Measurements from ENCODE around the gene OSMR.
A peak's percentile ranks its signal among the peaks of the same experiment; 100 is the strongest.
"Not testable (repeated sequence)": the region's sequence is repeated elsewhere in the genome, so short reads cannot be mapped to it uniquely, and the experiment has no call there.

Gene OSMR

DNA sequence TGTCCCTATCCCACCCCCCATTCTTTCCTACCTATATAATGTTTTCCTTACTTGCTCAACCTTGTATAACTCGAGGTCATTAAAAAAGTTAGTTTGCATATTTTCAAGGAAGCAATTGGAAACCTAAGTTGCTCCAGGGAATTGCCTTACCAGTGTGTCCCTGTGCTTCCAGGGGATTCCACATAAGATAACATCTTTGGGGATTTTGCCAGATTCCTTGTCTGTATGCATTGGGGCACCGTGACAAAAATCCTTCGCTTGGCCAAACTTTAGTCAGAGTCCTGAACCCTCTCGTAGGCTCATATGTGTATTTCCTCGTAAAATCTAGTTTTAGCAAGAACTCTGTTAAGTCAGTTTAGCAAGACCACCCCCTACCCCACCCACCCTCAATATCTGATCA is 14.7 kb upstream of the OSMR start:
- DNase-seq (ENCODE audit: low read depth), result no peak

DNA sequence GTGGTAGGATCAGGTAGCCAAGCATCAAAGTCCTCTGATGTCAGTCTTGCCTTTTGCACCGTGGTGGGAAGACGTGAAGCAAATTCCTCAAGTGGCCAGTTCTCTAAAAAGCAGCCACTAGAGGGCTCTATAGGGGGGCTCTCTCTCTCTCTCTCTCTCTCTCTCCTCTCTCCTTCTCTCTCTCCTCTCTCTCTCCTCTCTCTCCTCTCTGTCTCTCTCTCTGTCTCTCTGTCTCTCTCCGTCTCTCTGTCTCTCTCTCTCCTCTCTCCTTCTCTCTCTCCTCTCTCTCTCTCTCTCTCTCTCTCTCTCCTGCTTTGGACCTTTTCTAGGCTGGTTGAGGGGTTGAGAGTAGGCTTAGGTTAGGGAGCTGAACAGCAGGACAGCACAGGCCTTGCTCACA is 13.9 kb upstream of the OSMR start:
- DNase-seq (ENCODE audit: low read depth), result no peak

DNA sequence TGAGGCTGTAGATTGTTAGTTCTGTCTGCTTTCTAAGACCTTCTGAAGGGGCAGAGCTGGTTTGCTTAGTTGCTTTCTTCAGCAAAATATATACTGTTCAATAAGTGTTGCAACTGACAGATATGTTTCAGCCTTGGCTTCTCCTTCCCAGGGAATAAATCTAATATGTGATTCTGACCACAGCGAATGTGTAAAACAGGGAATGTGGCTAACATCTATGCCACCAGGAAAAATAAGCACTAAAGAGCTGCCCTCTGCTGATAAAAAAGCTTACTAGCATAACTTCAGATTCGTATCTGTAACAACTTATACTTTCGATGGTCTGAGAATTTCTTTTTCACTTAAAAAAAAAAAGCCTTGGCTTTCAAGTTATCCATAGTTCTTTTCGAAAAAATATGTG is 13.0 kb upstream of the OSMR start:
- no peak for DNase-seq (ENCODE audit: low read depth)

- no peak for DNase-seq (ENCODE audit: low read depth)
These were observed 9.9 kb upstream of the OSMR start for GRCh38 chr5:38835887-38836286.

GRCh38 chr5:38837416-38837815 is 8.4 kb upstream of the OSMR start:
- no peak for DNase-seq (ENCODE audit: low read depth)

DNA sequence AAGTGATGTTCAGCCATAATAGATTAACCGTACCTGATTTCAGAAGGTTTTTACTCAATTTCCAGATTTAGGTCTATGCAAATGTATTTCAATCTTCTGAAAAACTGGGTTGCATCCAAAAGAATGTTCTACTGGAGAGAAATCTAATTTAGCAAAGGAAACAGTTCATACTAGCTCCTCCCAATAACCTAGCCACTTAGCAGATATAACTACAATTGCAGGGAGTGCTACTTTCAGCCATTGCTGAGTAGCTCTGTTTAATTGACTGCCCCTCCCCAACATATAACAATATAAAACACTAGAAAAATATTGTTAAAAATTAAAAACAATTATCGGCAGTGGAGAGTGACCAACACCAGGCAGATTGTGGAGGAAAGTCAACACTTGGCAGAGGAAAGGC is 7.9 kb upstream of the OSMR start:
- no peak for DNase-seq (ENCODE audit: low read depth)

- no peak for DNase-seq (ENCODE audit: low read depth)
These were observed 2.1 kb upstream of the OSMR start for GRCh38 chr5:38843665-38844064.

GRCh38 chr5:38846379-38847011 is 683 bp downstream of the OSMR start:
- no peak for DNase-seq (ENCODE audit: low read depth)

GRCh38 chr5:38847559-38848347 is 1.9 kb downstream of the OSMR start:
- no peak for DNase-seq (ENCODE audit: low read depth)

- DNase-seq (ENCODE audit: low read depth), result no peak
These were observed 2.8 kb downstream of the OSMR start for GRCh38 chr5:38848637-38849036.

DNA sequence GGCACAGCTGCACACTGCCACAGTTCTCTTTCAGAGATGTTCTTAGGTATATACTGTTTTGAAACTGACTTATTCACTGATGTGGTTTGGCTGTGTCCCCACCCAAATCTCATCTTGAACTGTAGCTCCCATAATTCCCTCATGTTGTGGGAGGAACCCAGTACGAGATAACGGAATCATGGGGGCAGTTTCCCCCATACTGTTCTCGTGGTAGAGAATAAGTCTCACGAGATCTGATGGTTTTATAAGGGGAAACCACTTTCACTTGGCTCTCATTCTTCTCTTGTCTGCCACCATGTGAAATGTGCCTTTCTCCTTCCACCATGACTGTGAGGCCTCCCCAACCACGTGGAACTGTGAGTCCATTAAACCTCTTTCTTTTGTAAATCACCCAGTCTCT is 5.8 kb downstream of the OSMR start:
- DNase-seq (ENCODE audit: low read depth), result not testable (repeated sequence)

DNA sequence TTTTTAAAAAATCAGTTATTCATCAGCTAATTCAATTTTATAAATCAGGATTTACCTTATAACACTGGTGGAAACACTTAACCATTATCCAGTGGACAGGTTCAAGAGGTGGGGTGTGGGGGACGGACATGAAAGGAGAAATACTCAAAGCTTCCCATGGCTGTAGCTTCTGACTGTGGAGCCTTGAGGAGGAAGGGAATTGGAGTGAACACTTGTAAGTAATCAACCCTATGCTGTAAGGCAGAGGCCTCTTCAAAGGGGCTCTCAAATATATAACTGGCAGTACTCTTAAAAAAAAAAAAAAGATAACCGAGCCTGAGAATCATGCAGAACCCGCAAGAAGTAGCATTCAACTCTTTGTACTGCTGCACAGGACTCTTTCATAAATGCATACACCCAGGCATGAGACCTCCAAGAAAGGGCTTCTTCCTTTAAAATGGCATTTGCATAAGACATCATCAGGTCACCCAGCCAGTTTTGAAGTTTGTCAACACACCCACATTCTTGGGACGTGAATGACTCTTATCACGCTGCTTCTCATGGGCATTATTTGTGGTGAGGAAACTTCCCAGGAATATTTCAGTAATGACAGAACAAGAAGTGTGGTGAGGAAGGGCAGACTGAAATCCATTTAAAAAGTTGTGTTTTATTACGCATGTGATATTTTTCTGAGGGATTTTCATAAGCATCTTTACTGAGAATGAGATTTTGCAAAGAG is 8.1 kb downstream of the OSMR start:
- peak; percentile 85 for DNase-seq (ENCODE audit: low read depth)

GRCh38 chr5:38854907-38855306 is 9.1 kb downstream of the OSMR start:
- no peak for DNase-seq (ENCODE audit: low read depth)

DNA sequence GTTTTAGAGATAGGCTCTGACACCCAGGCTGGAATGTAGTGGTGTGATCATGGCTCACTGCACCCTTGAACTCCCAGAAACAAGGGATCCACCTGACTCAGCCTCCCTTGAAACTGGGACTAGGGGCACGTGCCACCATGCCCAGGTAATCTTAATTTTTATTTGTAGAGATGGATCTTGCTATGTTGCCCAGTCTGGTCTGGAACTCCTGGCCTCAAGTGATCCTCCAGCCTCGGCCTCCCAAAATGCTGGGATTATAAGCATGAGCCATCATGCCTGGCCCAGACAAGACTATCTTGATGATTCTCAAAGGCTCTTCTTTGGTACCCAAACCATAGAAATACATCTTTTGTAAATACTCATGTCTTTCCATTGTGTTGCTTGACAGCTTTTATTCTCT is 10.8 kb downstream of the OSMR start:
- DNase-seq (ENCODE audit: low read depth), result no peak

GRCh38 chr5:38858839-38859238 is 13.0 kb downstream of the OSMR start:
- no peak for DNase-seq (ENCODE audit: low read depth)

GRCh38 chr5:38861986-38862770 is 16.4 kb downstream of the OSMR start:
- DNase-seq (ENCODE audit: low read depth), result not testable (repeated sequence)

GRCh38 chr5:38866362-38867031 is 20.7 kb downstream of the OSMR start:
- no peak for DNase-seq (ENCODE audit: low read depth)

- DNase-seq (ENCODE audit: low read depth), result no peak
These were observed 21.2 kb downstream of the OSMR start for GRCh38 chr5:38867032-38867398.

GRCh38 chr5:38867416-38867815 is 21.6 kb downstream of the OSMR start:
- no peak for DNase-seq (ENCODE audit: low read depth)

DNA sequence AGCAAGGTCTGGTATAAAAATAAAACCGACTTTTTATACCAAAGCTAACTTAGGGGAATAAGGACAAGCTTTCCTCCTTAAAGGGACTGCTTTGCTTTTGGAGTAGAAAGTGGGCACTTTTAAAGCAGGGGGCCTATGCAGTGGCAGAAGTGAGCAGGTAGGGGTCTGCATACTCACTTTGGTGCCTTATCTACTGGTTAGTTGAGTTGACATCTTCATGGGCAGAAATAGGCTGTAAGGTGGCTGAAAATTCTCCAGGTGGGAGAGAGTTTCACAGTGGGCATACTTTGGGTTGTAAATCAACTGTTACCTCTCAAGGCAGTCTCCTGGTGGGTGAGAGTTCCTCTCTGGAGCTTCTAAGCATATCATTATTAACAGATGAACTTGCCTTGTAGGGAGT is 24.8 kb downstream of the OSMR start:
- no peak for DNase-seq (ENCODE audit: low read depth)

DNA sequence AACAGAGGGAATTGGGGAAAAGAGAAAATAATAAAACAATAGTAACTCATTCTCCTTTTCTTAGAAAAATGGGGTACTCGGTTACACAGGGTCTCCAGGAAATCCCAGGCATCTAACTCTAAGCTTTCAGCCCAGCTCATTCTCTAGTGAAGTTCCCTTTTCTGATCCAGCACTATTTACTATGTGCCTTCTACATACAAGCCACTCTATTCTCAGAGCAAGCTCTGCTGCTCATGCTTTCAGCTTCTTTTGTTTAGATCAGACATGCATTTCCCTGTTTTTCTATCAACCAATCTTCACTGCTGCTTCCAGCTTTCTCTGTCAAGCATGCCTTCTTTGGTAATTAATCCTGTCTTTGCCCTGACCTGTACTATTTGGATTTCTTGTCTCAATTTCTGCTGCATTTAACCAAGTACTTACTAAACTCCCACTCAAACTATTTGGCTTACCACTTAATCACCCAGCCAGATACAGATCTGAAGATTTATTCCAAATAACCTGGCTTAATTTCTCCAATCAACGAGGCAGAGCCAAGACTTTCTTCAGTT is 25.3 kb downstream of the OSMR start:
- no peak for DNase-seq (ENCODE audit: low read depth)
